GM19238 (cell line): ENCODE results near the gene PTPRN2.
"Not testable (repeated sequence)": the region's sequence is repeated elsewhere in the genome, so short reads cannot be mapped to it uniquely, and the experiment has no call there.

Source experiments
- DNase-seq: peaks from one replicate; pipeline ENCODE4 v3.0.0; 2011; ENCODE audit warnings: low spot score; ENCODE audit not compliant: insufficient read length

PTPRN2 gene

GRCh38 chr7:157916946-157917640 lies 670.5 kb downstream of the PTPRN2 start:
- no peak for DNase-seq

- no peak for DNase-seq
Measured at GRCh38 chr7:157910446-157910845, 677.2 kb downstream of the PTPRN2 start.

GRCh38 chr7:157910045-157910444 lies 677.6 kb downstream of the PTPRN2 start:
- not testable (repeated sequence) for DNase-seq

- no peak for DNase-seq
Measured at GRCh38 chr7:157909370-157909769, 678.3 kb downstream of the PTPRN2 start.

GRCh38 chr7:157908006-157908782 lies 679.4 kb downstream of the PTPRN2 start:
- no peak for DNase-seq

GRCh38 chr7:157907091-157907490 lies 680.5 kb downstream of the PTPRN2 start:
- DNase-seq: no peak

GRCh38 chr7:157906583-157906982 lies 681.0 kb downstream of the PTPRN2 start:
- DNase-seq: no peak

- DNase-seq: no peak
Measured at GRCh38 chr7:157905651-157906461, 681.8 kb downstream of the PTPRN2 start.

GRCh38 chr7:157904866-157905570 lies 682.6 kb downstream of the PTPRN2 start:
- no peak for DNase-seq

- no peak for DNase-seq
Measured at GRCh38 chr7:157904211-157904865, 683.3 kb downstream of the PTPRN2 start.

GRCh38 chr7:157903710-157904109 lies 683.9 kb downstream of the PTPRN2 start:
- no peak for DNase-seq

- no peak for DNase-seq
Measured at GRCh38 chr7:157903296-157903695, 684.3 kb downstream of the PTPRN2 start.

- DNase-seq: not testable (repeated sequence)
Measured at GRCh38 chr7:157901816-157902610, 685.6 kb downstream of the PTPRN2 start.

GRCh38 chr7:157901166-157901565 lies 686.5 kb downstream of the PTPRN2 start:
- DNase-seq: no peak

GRCh38 chr7:157900556-157900955 lies 687.1 kb downstream of the PTPRN2 start:
- no peak for DNase-seq

- no peak for DNase-seq
Measured at GRCh38 chr7:157900011-157900410, 687.6 kb downstream of the PTPRN2 start.

GRCh38 chr7:157898802-157899505 lies 688.7 kb downstream of the PTPRN2 start:
- DNase-seq: no peak

GRCh38 chr7:157898261-157898660 lies 689.4 kb downstream of the PTPRN2 start:
- no peak for DNase-seq

GRCh38 chr7:157897681-157898080 lies 689.9 kb downstream of the PTPRN2 start:
- DNase-seq: no peak
